ENCODE measurements around the gene RAB11FIP3. TPM values are rescaled to one million over a fixed set of nuclear protein-coding genes. Genes with fewer than 3 reads are reported as not detected.

The RAB11FIP3 gene
- total and polyA plus RNA-seq, 9 of the 15 experiments (the other 6 are each of a cell fraction or from before 2014, with no cell fraction given), result 0.46 to 13.1 (median 4.3) TPM

DNA sequence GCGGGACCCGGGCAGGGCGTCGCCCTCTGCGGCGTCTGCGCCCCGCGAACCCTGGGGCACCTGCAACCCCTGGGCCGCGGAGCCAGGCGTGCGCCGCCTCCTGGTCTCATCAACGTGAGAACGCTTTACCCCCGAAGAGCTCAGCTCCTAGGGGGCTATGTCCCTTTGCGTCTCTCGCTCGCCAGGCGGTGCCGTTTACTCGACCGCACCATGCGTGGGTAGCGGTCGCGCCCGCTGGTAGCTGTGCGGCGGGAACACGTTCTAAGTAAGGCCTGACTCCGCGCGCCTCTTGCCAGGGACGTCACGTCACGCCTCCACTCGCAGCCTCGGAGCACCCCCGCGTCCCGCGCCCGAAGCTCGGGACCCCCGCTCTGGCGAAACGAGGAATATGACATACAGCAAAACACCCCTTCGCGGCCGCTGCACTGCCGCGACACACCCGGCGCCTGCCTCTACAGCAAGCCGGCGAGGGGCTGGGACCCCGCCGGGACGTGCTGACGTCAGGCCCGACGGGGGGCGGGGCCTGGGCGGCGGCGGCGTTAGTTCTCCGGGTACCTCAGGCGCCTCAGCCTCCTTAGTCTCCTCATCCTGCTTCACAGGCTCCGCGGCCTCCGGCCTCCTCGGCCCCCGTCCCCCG lies at the start of gene RAB11FIP3 (continued):
- TF ChIP-seq, protein P1, sequence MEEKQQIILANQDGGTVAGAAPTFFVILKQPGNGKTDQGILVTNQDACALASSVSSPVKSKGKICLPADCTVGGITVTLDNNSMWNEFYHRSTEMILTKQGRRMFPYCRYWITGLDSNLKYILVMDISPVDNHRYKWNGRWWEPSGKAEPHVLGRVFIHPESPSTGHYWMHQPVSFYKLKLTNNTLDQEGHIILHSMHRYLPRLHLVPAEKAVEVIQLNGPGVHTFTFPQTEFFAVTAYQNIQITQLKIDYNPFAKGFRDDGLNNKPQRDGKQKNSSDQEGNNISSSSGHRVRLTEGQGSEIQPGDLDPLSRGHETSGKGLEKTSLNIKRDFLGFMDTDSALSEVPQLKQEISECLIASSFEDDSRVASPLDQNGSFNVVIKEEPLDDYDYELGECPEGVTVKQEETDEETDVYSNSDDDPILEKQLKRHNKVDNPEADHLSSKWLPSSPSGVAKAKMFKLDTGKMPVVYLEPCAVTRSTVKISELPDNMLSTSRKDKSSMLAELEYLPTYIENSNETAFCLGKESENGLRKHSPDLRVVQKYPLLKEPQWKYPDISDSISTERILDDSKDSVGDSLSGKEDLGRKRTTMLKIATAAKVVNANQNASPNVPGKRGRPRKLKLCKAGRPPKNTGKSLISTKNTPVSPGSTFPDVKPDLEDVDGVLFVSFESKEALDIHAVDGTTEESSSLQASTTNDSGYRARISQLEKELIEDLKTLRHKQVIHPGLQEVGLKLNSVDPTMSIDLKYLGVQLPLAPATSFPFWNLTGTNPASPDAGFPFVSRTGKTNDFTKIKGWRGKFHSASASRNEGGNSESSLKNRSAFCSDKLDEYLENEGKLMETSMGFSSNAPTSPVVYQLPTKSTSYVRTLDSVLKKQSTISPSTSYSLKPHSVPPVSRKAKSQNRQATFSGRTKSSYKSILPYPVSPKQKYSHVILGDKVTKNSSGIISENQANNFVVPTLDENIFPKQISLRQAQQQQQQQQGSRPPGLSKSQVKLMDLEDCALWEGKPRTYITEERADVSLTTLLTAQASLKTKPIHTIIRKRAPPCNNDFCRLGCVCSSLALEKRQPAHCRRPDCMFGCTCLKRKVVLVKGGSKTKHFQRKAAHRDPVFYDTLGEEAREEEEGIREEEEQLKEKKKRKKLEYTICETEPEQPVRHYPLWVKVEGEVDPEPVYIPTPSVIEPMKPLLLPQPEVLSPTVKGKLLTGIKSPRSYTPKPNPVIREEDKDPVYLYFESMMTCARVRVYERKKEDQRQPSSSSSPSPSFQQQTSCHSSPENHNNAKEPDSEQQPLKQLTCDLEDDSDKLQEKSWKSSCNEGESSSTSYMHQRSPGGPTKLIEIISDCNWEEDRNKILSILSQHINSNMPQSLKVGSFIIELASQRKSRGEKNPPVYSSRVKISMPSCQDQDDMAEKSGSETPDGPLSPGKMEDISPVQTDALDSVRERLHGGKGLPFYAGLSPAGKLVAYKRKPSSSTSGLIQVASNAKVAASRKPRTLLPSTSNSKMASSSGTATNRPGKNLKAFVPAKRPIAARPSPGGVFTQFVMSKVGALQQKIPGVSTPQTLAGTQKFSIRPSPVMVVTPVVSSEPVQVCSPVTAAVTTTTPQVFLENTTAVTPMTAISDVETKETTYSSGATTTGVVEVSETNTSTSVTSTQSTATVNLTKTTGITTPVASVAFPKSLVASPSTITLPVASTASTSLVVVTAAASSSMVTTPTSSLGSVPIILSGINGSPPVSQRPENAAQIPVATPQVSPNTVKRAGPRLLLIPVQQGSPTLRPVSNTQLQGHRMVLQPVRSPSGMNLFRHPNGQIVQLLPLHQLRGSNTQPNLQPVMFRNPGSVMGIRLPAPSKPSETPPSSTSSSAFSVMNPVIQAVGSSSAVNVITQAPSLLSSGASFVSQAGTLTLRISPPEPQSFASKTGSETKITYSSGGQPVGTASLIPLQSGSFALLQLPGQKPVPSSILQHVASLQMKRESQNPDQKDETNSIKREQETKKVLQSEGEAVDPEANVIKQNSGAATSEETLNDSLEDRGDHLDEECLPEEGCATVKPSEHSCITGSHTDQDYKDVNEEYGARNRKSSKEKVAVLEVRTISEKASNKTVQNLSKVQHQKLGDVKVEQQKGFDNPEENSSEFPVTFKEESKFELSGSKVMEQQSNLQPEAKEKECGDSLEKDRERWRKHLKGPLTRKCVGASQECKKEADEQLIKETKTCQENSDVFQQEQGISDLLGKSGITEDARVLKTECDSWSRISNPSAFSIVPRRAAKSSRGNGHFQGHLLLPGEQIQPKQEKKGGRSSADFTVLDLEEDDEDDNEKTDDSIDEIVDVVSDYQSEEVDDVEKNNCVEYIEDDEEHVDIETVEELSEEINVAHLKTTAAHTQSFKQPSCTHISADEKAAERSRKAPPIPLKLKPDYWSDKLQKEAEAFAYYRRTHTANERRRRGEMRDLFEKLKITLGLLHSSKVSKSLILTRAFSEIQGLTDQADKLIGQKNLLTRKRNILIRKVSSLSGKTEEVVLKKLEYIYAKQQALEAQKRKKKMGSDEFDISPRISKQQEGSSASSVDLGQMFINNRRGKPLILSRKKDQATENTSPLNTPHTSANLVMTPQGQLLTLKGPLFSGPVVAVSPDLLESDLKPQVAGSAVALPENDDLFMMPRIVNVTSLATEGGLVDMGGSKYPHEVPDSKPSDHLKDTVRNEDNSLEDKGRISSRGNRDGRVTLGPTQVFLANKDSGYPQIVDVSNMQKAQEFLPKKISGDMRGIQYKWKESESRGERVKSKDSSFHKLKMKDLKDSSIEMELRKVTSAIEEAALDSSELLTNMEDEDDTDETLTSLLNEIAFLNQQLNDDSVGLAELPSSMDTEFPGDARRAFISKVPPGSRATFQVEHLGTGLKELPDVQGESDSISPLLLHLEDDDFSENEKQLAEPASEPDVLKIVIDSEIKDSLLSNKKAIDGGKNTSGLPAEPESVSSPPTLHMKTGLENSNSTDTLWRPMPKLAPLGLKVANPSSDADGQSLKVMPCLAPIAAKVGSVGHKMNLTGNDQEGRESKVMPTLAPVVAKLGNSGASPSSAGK (IDR thresholded peaks at IDR 0.05), result peak; percentile 95
- TF ChIP-seq HMGXB4 (CRISPR knock-in tag; IDR thresholded peaks at IDR 0.05) (no peak), NFIX (CRISPR knock-in tag; IDR thresholded peaks at IDR 0.05; ENCODE audit: low read depth) (no peak), TSC22D4 (tag; IDR thresholded peaks at IDR 0.05) (no peak), MBD2 (IDR thresholded peaks at IDR 0.05; ENCODE audit: borderline replicate concordance, low read depth) (no peak), ZBTB26 (CRISPR knock-in tag; IDR thresholded peaks at IDR 0.05) (no peak), ZBTB34 (CRISPR knock-in tag; IDR thresholded peaks at IDR 0.05) (no peak), GATAD2B (IDR thresholded peaks at IDR 0.05; ENCODE audit: borderline replicate concordance) (no peak; the same call in 1 of the 2 replicates), ATF1 (CRISPR knock-in tag; IDR thresholded peaks at IDR 0.05) (no peak), ATF1 (tag; IDR thresholded peaks at IDR 0.05) (peak; percentile 96)

Measured in K562 (cell line).